ENCODE measurements around the gene TMEM151B. TPM values are rescaled to one million over a fixed set of nuclear protein-coding genes. Genes with fewer than 3 reads are reported as not detected.
A peak's percentile ranks its signal among the peaks of the same experiment; 100 is the strongest.

The TMEM151B gene
- total and polyA plus RNA-seq, 2 of the 13 experiments (the other 11 are each of a cell fraction or from before 2014, with no cell fraction given) = not detected

DNA sequence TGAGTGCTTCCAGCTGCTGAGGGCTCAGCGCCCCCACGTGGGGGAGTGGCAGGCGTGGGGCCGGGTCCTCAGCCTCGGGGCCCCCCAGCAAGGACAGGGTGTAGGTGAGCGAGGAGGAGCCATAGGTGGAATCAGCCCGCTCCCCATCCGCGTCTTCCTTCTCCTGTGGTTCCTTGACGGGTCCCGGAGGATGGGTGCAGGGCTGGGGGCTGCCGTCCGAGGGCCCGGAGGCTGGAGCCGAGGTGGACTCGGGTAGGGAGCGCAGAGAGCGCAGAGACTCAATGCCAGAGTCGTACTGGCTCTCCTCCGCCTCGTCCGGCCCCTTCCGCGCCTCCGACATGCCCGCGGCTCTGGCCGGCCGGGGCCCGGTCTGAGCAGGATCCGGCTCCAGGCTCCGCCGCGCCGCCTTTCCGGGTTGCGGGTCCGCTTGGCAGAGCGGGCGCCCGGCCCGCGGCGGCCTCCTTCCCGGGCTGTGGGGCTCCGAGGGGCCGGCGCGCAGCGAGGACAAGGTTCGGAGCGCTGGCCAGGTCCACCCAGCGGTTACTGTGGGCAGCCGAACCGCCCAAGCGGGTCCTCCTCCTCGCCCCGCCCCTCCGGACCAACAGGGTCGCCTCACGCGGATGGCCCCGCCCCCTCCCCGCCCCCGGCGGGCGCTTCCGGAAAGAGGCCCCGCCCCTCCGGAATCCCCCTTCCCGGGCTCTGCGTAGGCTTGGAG is 5.1 kb upstream of the TMEM151B start, which contains the start of gene NFKBIE (continued):
- TF ChIP-seq, protein P1, sequence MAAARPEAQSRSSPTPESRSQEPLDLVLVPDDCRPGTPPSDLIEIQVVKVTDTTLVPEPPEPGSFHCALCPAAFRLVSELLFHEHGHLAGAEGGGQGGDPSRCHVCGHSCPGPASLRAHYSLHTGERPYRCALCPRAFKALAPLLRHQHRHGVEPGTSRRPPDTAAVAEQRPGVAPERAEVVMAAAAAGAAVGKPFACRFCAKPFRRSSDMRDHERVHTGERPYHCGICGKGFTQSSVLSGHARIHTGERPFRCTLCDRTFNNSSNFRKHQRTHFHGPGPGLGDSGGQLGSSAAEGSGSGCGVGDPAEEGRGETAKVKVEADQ (CRISPR knock-in tag; IDR thresholded peaks at IDR 0.05; ENCODE audit: borderline replicate concordance) = 0 out of 2 replicates have a peak, but pooled peaks have one; percentile 24
- TF ChIP-seq MZF1 (CRISPR knock-in tag; IDR thresholded peaks at IDR 0.05; ENCODE audit: borderline replicate concordance) (no peak), ZNF24 (IDR thresholded peaks at IDR 0.05) (no peak), MTF2 (CRISPR knock-in tag; IDR thresholded peaks at IDR 0.05; ENCODE audit: borderline replicate concordance) (no peak), KLF9 (CRISPR knock-in tag; IDR thresholded peaks at IDR 0.05; ENCODE audit: low read depth) (no peak), ZNF460 (CRISPR knock-in tag; IDR thresholded peaks at IDR 0.05; ENCODE audit: borderline replicate concordance) (no peak), ZNF572 (CRISPR knock-in tag; IDR thresholded peaks at IDR 0.05) (no peak), MYNN (CRISPR knock-in tag; IDR thresholded peaks at IDR 0.05; ENCODE audit: low read depth) (no peak), ELF4 (CRISPR knock-in tag; IDR thresholded peaks at IDR 0.05; ENCODE audit: borderline replicate concordance) (no peak), ZSCAN20 (CRISPR knock-in tag; IDR thresholded peaks at IDR 0.05; ENCODE audit: borderline replicate concordance) (peak; percentile 67), GABPA (IDR thresholded peaks at IDR 0.05; ENCODE audit: low read depth, low read length) (no peak), GABPA (CRISPR knock-in tag; IDR thresholded peaks at IDR 0.05; ENCODE audit: low read depth) (peak; percentile 81), ZNF121 (CRISPR knock-in tag; IDR thresholded peaks at IDR 0.05) (no peak), ETV5 (CRISPR knock-in tag; IDR thresholded peaks at IDR 0.05; ENCODE audit: borderline replicate concordance) (peak; percentile 67; the same call in 1 of the 2 replicates), ELK4 (CRISPR knock-in tag; IDR thresholded peaks at IDR 0.05; ENCODE audit: borderline replicate concordance) (no peak), HOXA5 (CRISPR knock-in tag; IDR thresholded peaks at IDR 0.05) (peak; percentile 46; the same call in 1 of the 2 replicates), GPN1 (CRISPR knock-in tag; IDR thresholded peaks at IDR 0.05; ENCODE audit: borderline replicate concordance) (no peak), SP1 (IDR thresholded peaks at IDR 0.05) (no peak), SP1 (CRISPR knock-in tag; IDR thresholded peaks at IDR 0.05) (peak; percentile 74), FOXK1 (CRISPR knock-in tag; IDR thresholded peaks at IDR 0.05; ENCODE audit: borderline replicate concordance, low read depth) (peak; percentile 48; the same call in 1 of the 2 replicates), TCF7L2 (IDR thresholded peaks at IDR 0.05; ENCODE audit: low read depth, low read length) (no peak), IRF1 (CRISPR knock-in tag; IDR thresholded peaks at IDR 0.05; ENCODE audit: low read depth) (no peak), YEATS4 (CRISPR knock-in tag; IDR thresholded peaks at IDR 0.05; ENCODE audit: borderline replicate concordance) (no peak), NONO (IDR thresholded peaks at IDR 0.05) (no peak), NONO (CRISPR knock-in tag; conservative IDR thresholded peaks at IDR 0.05) (peak; percentile 66)
- TF ChIP-seq, protein P2, sequence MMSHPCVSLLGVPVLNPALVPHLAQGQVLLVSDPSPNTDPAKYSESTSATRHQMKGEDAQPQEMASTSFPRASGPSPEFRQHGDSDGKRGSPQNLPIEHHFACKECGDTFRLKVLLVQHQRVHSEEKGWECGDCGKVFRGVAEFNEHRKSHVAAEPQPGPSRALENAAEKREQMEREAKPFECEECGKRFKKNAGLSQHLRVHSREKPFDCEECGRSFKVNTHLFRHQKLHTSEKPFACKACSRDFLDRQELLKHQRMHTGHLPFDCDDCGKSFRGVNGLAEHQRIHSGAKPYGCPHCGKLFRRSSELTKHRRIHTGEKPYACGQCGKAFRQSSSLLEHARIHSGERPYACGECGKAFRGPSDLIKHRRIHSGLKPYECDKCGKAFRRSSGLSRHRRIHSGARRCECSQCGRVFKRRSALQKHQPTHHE (CRISPR knock-in tag; IDR thresholded peaks at IDR 0.05; ENCODE audit: borderline replicate concordance) = peak; percentile 18
- TF ChIP-seq, protein P3, sequence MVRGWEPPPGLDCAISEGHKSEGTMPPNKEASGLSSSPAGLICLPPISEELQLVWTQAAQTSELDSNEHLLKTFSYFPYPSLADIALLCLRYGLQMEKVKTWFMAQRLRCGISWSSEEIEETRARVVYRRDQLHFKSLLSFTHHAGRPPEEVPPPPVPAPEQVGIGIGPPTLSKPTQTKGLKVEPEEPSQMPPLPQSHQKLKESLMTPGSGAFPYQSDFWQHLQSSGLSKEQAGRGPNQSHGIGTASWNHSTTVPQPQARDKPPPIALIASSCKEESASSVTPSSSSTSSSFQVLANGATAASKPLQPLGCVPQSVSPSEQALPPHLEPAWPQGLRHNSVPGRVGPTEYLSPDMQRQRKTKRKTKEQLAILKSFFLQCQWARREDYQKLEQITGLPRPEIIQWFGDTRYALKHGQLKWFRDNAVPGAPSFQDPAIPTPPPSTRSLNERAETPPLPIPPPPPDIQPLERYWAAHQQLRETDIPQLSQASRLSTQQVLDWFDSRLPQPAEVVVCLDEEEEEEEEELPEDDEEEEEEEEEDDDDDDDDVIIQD (CRISPR knock-in tag; IDR thresholded peaks at IDR 0.05; ENCODE audit: low read depth) = no peak

All from HepG2 (cell line).